Esophagus muscularis mucosa (tissue), 3 donors: ENCODE data around the gene DNAH2.

Experiments
- CTCF ChIP-seq, 3 experiments: fragments of 200-600 bp in 2 of 3; fragments of 450-650 bp in 1 of 3; sonication (generic) in 2 of 3; IDR thresholded peaks; one replicate each; pipeline ENCODE4 v1.5.1; 2017 to 2019; ENCODE audit warnings: antibody characterized with exemption in 3 of 3, mild to moderate bottlenecking in 2 of 3, moderate library complexity in 1 of 3
- POLR2A ChIP-seq: fragments of 450-650 bp; IDR thresholded peaks from one replicate; pipeline ENCODE4 v1.6.1; 2017; ENCODE audit warnings: antibody characterized with exemption, moderate library complexity, mild to moderate bottlenecking, low read depth
- POLR2AphosphoS5 ChIP-seq, 2 donors: sonication (generic); formaldehyde crosslinking; IDR thresholded peaks; one replicate each; pipeline ENCODE4 v1.6.1; 2017; ENCODE audit warnings: antibody characterized with exemption in 2 of 2

DNA sequence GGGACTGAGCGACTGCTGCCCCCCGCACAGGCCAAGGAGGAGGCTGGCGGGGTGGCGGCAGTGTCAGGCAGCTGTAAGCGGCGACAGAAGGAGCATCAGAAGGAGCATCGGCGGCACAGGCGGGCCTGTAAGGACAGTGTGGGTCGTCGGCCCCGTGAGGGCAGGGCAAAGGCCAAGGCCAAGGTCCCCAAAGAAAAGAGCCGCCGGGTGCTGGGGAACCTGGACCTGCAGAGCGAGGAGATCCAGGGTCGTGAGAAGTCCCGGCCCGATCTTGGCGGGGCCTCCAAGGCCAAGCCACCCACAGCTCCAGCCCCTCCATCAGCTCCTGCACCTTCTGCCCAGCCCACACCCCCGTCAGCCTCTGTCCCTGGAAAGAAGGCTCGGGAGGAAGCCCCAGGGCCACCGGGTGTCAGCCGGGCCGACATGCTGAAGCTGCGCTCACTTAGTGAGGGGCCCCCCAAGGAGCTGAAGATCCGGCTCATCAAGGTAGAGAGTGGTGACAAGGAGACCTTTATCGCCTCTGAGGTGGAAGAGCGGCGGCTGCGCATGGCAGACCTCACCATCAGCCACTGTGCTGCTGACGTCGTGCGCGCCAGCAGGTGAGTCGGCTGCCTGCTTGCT lies 131.7 kb downstream of the DNAH2 start:
- TF ChIP-seq CTCF (IDR thresholded peaks at IDR 0.05) (no peak), POLR2AphosphoS5 (IDR thresholded peaks at IDR 0.05) (no peak), POLR2A (no peak)
